Measurements from ENCODE around the gene HNRNPAB. TPM values are rescaled to one million over a fixed set of nuclear protein-coding genes. Genes with fewer than 3 reads are reported as not detected.

Gene HNRNPAB
- total RNA-seq, 4 donors from 2014 or later = 84.2 to 117 (median 106) TPM

DNA sequence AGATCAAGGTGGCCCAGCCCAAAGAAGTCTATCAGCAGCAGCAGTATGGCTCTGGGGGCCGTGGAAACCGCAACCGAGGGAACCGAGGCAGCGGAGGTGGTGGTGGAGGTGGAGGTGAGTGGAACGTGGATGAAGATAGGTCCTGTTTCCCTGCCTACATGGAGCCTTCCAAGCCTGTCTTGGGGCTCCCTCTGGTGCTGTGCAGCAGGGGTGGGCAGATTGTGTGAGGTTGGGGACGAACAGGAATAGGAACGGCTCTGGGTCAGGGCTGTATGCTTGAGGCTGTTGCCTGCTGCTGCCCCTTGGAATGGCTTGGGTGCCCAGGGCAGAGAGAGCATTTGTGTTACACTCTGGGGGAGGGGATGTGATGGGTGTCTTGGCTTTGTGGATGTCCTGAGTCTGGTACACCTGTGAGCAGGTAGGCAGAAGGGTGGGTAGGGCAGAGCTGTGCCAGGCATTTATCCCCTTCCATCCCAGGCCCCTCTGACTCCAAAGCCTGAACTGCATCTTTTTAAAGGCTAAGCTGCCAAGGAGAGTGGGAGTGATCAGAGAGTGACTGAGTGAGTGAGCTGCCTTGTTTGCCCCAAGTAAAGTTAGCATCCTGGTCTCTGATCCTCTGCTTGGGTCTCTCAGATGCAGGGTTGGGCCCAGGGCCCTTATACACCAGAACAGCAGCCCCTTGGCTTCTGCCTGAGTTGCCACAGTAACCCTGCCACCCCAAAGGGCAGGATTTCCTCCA is 5.2 kb downstream of the HNRNPAB start:
- in situ Hi-C loops (cut with MboI; ENCODE audit: low sequenced_read_pairs in 4 of 4) = no loop called here
- intact Hi-C loops (cut with DNase I; ENCODE audit: low total_unique reads) = loop anchor here (5.0 kb wide), 1 partner anchor 87 kb away; no protein-coding TSS in a partner anchor
- no peak for TF ChIP-seq POLR2A (IDR thresholded peaks at IDR 0.05)
- TF ChIP-seq, protein P1, sequence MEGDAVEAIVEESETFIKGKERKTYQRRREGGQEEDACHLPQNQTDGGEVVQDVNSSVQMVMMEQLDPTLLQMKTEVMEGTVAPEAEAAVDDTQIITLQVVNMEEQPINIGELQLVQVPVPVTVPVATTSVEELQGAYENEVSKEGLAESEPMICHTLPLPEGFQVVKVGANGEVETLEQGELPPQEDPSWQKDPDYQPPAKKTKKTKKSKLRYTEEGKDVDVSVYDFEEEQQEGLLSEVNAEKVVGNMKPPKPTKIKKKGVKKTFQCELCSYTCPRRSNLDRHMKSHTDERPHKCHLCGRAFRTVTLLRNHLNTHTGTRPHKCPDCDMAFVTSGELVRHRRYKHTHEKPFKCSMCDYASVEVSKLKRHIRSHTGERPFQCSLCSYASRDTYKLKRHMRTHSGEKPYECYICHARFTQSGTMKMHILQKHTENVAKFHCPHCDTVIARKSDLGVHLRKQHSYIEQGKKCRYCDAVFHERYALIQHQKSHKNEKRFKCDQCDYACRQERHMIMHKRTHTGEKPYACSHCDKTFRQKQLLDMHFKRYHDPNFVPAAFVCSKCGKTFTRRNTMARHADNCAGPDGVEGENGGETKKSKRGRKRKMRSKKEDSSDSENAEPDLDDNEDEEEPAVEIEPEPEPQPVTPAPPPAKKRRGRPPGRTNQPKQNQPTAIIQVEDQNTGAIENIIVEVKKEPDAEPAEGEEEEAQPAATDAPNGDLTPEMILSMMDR (IDR thresholded peaks at IDR 0.05 in 4 of 5, conservative IDR thresholded peaks at IDR 0.05 in 1 of 5) = no peak

DNA sequence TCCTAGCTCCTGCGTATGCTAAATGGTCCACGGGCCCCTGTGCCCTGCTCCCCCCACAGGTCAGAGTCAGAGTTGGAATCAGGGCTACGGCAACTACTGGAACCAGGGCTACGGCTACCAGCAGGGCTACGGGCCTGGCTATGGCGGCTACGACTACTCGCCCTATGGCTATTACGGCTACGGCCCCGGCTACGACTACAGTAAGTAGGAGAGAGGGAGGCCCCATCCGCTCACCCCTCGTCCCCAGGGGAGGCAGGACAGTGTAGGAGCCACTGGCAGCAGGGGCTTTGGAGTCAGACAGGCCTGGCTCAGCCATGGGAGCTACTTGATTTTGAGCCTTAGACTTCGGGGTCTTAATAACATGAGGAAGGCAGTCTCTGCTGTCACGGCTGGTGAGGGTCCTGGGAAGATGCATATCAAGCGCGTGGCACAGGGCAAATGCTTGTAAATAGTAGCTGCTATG is 5.8 kb downstream of the HNRNPAB start:
- Histone ChIP-seq H3K4me3 (no peak overlapping the region), H3K36me3 (peaks cover 5 to 87% of the 10 kb centered on the region in 2 donors), H3K27ac (no peak overlapping the region), H3K27me3 (no peaks in the 10 kb centered on the region), H3K4me1 (peaks cover 36 to 43% of the 10 kb centered on the region in 2 donors), H3K9me3 (no peaks in the 10 kb centered on the region)
- in situ Hi-C loops (cut with MboI; ENCODE audit: low sequenced_read_pairs in 4 of 4) (no loop called here), intact Hi-C loops (cut with DNase I; ENCODE audit: low total_unique reads) (no loop called here)
- DNase-seq (peak in 1 of 2 donors; percentile 9), ATAC-seq (no peak)
- TF ChIP-seq POLR2A (IDR thresholded peaks at IDR 0.05) = no peak
- TF ChIP-seq, protein P1 (IDR thresholded peaks at IDR 0.05 in 4 of 5, conservative IDR thresholded peaks at IDR 0.05 in 1 of 5) = no peak

More for the DNA sequence above, 5.2 kb downstream of the HNRNPAB start:
- H3K27ac ChIP-seq = no peak overlapping the region
- DNase-seq = peak in 1 of 2 donors; percentile 8
- peaks cover 36 to 43% of the 10 kb centered on the region in 2 donors for H3K4me1 ChIP-seq
- H3K36me3 ChIP-seq = peaks cover 5 to 81% of the 10 kb centered on the region in 2 donors
- no peak overlapping the region for H3K4me3 ChIP-seq
- no peaks in the 10 kb centered on the region for H3K27me3 ChIP-seq
- no peaks in the 10 kb centered on the region for H3K9me3 ChIP-seq
- no peak for ATAC-seq

DNA sequence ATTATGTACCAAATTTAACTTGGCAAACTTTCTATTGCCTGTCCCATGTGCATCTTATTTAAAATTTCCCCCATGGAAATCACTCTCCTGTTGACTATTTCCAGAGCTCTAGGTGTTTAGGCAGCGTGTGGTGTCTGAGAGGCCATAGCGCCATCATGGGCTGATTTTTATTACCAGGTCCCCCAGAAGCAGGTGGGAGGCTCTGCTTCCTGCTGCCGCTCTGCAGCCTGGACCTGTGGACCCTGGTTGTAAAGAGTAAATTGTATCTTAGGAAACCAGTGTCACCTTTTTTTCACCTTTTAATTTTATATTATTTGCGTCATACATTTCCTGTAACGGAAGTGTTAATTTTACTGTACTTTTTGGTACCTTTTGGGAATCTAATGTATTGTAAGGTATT is 6.4 kb downstream of the HNRNPAB start:
- ATAC-seq = no peak
- intact Hi-C loops (cut with DNase I; ENCODE audit: low total_unique reads) (no loop called here), in situ Hi-C loops (cut with MboI; ENCODE audit: low sequenced_read_pairs in 4 of 4) (no loop called here)
- Histone ChIP-seq H3K36me3 (peaks cover 5 to 92% of the 10 kb centered on the region in 2 donors), H3K4me3 (no peak overlapping the region), H3K9me3 (no peaks in the 10 kb centered on the region), H3K4me1 (peaks cover 33 to 41% of the 10 kb centered on the region in 2 donors), H3K27me3 (no peaks in the 10 kb centered on the region), H3K27ac (no peak overlapping the region)
- no peak for DNase-seq
- TF ChIP-seq POLR2A (IDR thresholded peaks at IDR 0.05) = no peak
- TF ChIP-seq, protein P1 (IDR thresholded peaks at IDR 0.05 in 4 of 5, conservative IDR thresholded peaks at IDR 0.05 in 1 of 5) = no peak

DNA sequence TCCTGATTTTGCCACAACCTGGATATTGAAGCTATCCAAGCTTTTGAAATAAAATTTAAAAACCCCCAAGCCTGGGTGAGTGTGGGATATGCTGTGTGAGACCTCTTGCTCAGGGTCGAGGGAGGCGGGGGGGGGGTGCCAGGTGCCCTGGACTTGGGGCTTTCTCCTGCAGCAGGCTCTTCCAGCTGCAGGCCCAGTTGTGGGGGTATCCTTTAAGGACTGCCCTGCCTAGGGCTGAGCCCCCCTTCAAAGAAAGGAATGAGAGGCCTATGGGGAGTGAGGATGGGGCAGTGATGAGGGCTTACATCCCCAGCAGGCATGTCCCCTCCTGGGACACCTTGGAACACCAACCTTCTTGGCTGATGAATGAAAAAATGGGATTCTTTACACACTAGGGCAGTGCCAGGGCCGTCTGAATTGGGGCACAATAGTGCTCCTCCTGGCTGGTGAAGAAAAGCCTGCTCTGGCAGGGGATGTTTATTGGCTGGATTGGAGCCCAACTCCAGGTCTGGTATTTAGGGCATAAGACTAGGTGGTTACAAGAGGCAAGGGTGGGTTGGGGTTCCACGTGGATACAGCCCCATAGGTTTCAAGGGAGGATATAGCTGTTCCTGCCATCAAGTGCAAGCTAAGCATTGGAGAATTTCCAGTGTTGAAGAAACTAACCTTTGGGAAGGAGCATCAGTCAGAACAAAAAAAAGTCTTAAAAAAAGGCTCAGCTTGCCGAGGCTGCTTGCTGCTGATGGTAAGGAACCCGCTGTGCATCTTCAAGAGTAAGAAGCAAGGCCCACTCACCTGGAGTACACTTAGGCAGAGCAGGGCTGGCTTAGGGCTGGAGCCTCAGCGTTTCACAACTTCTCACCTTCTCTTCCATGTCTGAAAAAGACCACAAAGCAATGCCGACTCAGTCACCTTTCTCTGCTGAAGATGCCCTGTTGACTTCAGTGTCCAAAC is 7.0 kb downstream of the HNRNPAB start:
- Histone ChIP-seq H3K9me3 (no peaks in the 10 kb centered on the region), H3K4me3 (no peak overlapping the region), H3K27ac (peak overlapping the region in 2 of 4 donors; percentile 7 to 72), H3K4me1 (peaks cover 26 to 34% of the 10 kb centered on the region in 2 donors), H3K27me3 (no peaks in the 10 kb centered on the region), H3K36me3 (peaks cover 5 to 99% of the 10 kb centered on the region in 2 donors)
- intact Hi-C loops (cut with DNase I; ENCODE audit: low total_unique reads) = no loop called here
- TF ChIP-seq, protein P1 (IDR thresholded peaks at IDR 0.05 in 4 of 5, conservative IDR thresholded peaks at IDR 0.05 in 1 of 5) = no peak
- no peak for TF ChIP-seq POLR2A (IDR thresholded peaks at IDR 0.05)
- DNase-seq (no peak), ATAC-seq (no peak)
- in situ Hi-C loops (cut with MboI; ENCODE audit: low sequenced_read_pairs in 4 of 4) = no loop called here
